Endothelial cell of umbilical vein (primary cell): Measurements from ENCODE around the gene BLID.

ENCODE experiments used
- CTCF ChIP-seq, 2 donors: IDR thresholded peaks; 1 replicate in 1 of 2; 2 replicates in 1 of 2; pipeline ENCODE4 v1.5.1; 2011; ENCODE audit warnings: low read length in 2 of 2, mild to moderate bottlenecking in 2 of 2, moderate library complexity in 2 of 2, control low read depth in 1 of 2, inconsistent platforms in 1 of 2, low read depth in 1 of 2; ENCODE audit not compliant: insufficient read depth in 1 of 2; ENCODE audit errors: extremely low read depth in 1 of 2
- MAX ChIP-seq: IDR thresholded peaks from 2 replicates; pipeline ENCODE4 v1.6.1; 2011; ENCODE audit not compliant: insufficient read depth, insufficient read length
- MYC ChIP-seq: IDR thresholded peaks from one replicate; pipeline ENCODE4 v1.6.1; 2011; ENCODE audit warnings: mild to moderate bottlenecking, low read depth, low read length
- POLR2A ChIP-seq: IDR thresholded peaks from 2 replicates; pipeline ENCODE4 v1.6.1; 2012; ENCODE audit warnings: low read depth, mild to moderate bottlenecking, control low read depth, low read length
- POLR2AphosphoS5 ChIP-seq: IDR thresholded peaks from 2 replicates; pipeline ENCODE4 v1.6.1; 2012; ENCODE audit warnings: low read depth, mild to moderate bottlenecking, control low read depth, low read length, moderate library complexity; ENCODE audit not compliant: insufficient read depth

- no peak for TF ChIP-seq CTCF (IDR thresholded peaks at IDR 0.05; ENCODE audit: extremely low read depth in 1 of 2, insufficient read depth in 1 of 2, low read depth in 1 of 2, low read length in 2 of 2)
- no peak for TF ChIP-seq POLR2A
- no peak for TF ChIP-seq POLR2AphosphoS5
- no peak for TF ChIP-seq MAX
- TF ChIP-seq MYC = no peak
These were observed 12.7 kb downstream of the BLID start for GRCh38 chr11:122103321-122103720.
